Activated CD8-positive, alpha-beta memory T cell treated with anti-CD3 and anti-CD28 coated beads for 48 hours (primary cell): Measurements from ENCODE around the gene ZDHHC19.

Experiments
- DNase-seq, 3 experiments: peaks; one replicate each; pipeline ENCODE4 v3.0.0-alpha.2; 2020; ENCODE audit warnings: low read depth in 2 of 3, low spot score in 2 of 3

Gene ZDHHC19

DNA sequence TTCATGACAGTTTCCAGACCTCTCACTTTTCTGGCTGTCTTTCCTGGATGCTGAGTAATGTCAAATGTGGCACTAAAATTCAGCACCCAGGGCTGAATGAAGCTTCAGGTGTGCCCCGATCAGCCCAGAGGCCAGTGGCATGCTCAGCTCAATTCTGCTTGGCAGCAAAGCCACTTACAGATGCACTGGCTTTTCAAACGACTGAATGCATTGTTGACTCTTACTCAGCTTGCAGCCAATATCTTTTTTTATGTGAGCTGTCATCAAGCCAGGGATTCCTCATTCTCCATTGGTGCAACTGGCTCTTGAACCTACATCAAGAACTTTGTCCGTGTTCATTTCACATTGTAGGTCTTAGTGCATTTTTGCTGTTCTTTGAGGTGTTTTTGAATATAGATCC is 60.7 kb downstream of the ZDHHC19 start:
- DNase-seq, result no peak

DNA sequence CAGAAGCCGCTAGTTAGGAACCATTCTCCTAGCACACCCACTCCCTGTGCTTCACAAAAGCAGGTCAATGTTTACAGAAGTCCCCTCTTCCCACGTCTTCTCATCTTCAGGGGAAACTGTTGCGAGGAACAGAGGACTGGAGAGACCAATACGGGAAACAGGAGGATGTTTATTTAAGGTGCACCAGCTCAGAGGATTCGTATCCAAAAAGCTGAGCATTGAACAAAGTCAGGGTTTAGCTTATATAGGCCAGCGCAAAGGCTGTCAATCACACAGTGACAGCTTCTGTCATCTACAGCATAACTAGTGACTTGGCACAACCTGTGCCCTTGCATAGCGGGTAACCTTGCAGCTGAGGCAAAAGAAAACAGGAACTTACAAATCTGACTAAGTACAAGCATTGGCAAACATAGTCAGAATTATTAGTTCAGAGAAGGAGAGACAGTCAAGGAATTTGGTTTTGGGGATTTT is 61.3 kb downstream of the ZDHHC19 start:
- no peak for DNase-seq

DNA sequence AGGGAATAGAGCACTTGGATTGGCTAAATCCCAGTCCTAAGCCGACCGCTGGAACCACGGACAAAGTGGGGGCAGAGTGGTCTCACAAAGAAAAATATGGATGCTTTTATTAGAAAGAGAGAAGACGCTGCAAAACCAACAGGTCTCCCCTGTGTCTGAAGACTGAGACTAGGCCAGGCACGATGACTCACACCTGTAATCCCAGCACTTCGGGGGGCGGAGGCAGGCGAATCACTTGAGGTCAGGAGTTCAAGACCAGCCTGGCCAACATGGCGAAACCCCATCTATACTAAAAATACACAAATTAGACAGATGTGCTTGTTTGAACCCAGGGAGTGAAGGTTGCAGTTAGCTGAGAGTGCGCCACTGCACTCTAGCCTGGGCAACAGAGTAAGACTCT is 61.8 kb downstream of the ZDHHC19 start:
- no peak for DNase-seq
